ENCODE results near the gene R3HDM1.
A peak's percentile ranks its signal among the peaks of the same experiment; 100 is the strongest.
"Not testable (repeated sequence)": the region's sequence is repeated elsewhere in the genome, so short reads cannot be mapped to it uniquely, and the experiment has no call there.

The R3HDM1 gene

DNA sequence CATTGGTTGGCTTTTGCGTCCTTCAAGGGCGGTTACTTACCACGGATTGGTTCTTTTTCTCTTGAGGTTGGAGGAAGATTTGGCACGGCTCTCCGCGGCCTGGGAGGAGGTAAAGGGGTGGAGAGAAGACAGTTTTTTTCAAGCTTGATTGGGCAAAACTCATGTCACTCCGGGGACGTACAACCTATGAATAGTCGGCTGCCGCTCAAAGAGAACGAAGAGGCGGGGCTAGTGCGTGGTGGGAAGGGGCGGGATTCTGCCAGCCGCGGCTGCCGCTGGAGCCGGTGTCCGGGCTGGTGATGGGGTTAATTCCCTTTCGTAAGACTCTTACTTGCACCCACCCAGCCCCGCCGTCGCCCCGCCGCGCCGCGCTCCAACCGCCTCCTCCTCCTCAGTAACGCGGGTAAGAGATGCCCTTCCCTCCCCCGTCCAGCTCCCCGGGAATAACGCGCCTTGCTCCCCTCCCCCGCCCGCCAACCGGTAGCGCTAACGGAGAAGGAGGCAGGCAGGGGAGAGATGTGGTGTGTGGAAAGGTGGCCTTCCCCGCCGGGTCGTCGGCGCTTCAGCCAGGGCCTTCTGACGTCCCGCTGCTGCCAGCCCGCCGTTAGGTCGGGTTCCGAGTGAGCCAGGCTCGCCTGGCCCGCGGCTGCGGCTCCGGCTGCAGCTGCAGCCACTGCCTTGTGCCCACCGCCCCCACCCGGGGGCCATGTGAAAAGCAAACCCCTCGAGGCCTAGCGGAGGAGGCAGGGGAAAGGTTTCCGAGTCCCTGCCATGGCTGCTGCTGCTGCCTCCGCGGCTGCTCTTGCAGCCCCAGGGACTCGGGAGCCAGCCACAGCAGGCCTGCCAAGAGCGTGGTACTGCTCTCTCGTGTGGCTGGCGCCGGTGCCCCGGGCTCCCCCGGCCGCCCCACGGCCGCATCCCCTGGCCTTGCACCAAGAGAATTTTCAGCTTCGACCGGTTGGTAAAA lies at the start of gene R3HDM1:
TSS of gene R3HDM1 (plus strand) at position 254 of the 967 bp plus-strand sequence. CDS start 73,362 bp downstream, outside the sequence.
- intact Hi-C loops (cut with DNase I) = loop anchor here (2.0 to 5.0 kb wide), 2 partner anchors 479 to 613 kb away; partner anchors contain the start of genes CCNT2 and RAB3GAP1
- peak; percentile 92 to 99 (median 96) for DNase-seq

DNA sequence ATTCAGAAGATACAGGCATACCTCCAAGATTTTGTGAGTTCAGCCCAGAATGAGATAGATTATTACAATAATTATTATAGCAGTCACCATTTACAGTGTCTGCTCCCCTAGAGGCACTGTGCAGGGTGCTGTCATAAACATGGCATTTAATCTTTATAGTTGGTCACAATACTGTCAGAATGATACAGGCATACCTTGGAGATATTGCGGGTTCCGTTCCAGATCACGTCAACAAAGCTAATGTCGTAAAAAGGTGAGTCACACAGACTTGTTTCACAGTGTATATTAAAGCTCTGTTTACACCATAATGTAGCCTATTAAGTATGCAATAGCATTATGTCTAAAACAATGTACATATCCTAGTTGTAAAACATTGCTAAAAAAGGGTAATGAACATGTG lies 45.8 kb upstream of the R3HDM1 start:
- intact Hi-C loops (cut with DNase I) = no loop called here
- no peak for DNase-seq

DNA sequence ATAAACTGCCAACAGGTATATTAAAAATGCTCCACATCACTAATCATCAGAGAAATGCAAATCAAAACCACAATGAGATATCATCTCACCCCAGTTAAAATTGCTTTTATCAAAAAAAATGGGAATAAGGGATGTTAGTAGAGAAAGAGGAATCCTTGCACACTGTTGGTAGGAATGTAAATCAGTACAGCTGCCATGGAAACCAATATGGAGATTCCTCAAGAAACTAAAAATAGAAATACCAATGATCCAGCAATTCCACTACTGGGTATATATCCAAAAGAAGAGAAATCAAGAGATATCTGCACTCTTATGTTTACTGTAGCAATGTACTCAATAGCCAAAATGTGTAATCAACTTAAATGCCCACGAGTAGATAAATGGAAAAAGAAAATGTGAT lies 40.9 kb upstream of the R3HDM1 start:
- DNase-seq = no peak
- intact Hi-C loops (cut with DNase I) = no loop called here

DNA sequence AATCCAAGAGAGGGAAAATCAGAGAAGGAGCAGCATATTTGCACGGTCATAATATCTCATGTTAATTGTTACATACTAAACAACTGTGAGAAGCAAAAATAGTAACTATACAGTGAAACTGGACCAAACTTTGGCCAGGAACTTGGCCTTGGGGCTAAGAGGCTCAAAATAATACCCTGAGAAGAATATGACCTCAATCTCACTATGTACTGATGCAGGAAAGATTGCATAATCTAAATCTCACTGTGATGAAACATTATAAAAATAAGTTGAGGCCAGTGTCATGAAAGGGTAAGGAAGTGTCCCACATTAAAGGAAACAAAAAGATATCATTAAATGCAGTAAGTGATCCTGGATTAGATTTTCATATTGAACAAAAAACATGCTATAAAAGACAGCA lies 36.8 kb upstream of the R3HDM1 start:
- no peak for DNase-seq
- intact Hi-C loops (cut with DNase I) = no loop called here

DNA sequence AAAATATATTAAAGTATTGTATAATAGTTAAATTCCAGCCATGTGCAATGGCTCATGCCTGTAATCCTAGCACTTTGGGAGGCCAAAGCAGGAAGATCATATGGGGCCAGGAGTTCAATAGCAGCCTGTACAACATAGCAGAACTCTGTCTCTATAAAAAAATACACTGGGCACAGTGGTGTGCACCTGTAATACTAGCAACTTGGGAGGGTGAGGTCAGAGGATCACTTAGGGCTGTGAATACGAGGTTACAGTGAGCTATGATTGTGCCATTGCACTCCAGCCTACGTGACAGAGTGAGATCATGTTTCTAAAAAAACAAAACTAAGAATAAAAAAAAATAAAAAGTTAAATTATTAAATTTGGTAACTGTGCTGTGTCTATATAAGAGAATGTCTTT lies 36.4 kb upstream of the R3HDM1 start:
- DNase-seq = no peak
- intact Hi-C loops (cut with DNase I) = no loop called here

DNA sequence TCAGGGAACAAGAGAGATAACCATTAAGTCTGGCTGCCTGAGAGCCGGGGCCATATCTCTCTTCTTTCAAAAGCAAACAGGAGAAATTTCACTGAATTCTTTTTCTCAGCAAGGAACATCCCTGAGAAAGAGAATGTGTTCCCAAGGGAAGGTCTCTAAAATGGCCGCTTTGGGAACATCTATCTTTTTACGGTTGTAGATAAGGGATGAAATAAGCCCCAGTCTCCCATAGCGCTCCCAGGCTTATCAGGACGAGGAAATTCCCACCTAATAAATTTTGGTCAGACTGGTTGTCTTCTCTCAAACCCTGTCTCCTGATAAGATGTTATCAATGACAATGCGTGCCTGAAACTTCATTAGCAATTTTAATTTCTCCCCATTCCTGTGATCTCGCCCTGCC lies 32.7 kb upstream of the R3HDM1 start:
- intact Hi-C loops (cut with DNase I) = not testable (repeated sequence)

DNA sequence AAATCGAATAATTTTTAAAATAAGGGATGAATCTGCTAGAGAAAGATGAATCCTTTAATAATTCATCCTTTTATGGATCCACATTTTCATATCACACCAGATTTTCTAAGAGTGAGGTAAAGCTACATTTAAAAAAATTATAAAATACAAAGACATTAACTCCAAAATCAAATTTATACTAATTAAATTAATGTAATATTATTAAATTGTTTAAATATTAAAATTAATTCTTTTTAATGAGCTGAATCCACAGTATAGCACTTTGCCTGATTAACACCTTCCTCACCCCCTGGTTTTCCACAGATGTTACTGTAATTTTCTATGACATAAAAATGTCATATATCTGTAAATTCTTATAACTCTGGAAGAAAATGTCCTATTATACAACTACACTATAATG lies 26.5 kb upstream of the R3HDM1 start:
- intact Hi-C loops (cut with DNase I) = no loop called here
- no peak for DNase-seq

More for the DNA sequence above, 32.7 kb upstream of the R3HDM1 start:
- DNase-seq = not testable (repeated sequence)

DNA sequence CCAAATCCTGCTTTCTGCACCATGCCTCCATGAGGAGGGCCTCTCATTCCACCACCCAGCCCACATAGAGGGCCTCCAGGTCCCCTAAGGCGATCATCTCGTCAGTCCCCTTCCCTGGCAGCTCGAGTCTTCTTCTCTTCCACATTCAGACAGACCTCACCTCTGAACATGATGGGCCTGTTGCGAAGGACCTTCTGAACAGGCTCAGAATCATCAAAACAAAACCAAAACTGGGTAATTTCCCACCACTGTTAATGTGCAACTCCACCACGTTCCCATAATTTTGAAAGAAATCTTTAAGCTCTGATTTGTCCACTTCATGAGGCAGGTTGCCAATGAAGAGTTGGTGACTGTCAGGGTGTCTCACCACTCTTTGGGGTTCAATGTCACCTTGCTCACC lies 20.7 kb upstream of the R3HDM1 start:
- DNase-seq = no peak
- intact Hi-C loops (cut with DNase I) = no loop called here

DNA sequence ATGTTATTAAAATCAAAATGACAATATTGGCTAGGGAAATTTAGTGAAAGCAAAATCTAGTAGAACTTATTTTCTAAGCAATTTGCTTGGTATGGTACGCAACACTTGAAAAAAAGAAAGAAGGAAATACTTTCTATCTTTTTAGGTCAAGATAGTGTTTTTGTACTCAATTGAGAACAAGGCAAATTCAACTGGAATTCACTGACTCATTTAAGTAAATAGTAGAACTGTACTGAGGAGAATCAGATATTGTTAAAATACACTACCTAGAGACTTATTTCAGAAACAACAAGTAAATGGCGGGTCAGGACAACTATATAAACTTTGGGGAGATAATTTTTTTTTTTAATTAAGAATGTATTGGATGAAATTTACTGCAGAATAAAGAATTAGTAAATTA lies 19.2 kb upstream of the R3HDM1 start:
- DNase-seq = no peak

DNA sequence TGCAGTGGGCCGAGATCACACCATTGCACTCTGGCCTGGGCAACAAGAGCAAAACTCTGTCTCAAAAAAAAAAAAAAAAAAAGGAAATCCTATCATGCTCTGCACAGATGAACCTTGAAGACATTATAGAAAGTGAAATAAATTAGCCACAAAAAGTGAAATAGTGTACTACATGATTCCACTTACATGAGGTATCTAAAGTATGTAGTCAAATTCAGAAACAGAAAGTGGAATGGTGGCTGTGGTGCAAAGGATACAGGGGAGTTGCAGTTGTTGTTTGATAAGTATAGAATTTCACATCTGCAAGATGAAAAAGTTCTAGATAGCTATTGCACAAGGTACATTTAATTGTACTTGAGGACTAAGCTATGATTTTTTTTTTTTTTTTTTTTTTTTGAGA lies 5.5 kb upstream of the R3HDM1 start:
- no peak for DNase-seq
- intact Hi-C loops (cut with DNase I) = no loop called here

More for the DNA sequence above, 19.2 kb upstream of the R3HDM1 start:
- intact Hi-C loops (cut with DNase I) = no loop called here

DNA sequence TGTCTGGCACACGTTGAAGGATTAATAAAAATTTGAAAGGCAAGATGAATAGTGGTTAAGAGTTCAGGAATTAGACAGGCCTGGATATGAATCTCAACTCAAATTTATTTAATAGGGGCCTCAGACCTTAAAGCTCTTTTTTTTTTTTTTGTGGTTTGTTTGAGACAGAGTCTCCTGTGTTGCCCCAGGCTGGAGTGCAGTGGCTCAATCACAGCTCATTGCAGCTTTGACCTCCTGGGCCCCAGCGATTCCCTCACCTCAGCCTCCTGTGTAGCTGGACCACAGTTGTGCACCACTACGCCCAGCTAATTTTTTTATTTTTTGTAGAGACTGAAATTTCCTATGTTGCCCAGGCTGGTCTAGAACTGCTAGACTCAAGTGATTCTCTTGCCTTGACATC lies 3.3 kb upstream of the R3HDM1 start:
- no peak for DNase-seq
- intact Hi-C loops (cut with DNase I) = no loop called here

DNA sequence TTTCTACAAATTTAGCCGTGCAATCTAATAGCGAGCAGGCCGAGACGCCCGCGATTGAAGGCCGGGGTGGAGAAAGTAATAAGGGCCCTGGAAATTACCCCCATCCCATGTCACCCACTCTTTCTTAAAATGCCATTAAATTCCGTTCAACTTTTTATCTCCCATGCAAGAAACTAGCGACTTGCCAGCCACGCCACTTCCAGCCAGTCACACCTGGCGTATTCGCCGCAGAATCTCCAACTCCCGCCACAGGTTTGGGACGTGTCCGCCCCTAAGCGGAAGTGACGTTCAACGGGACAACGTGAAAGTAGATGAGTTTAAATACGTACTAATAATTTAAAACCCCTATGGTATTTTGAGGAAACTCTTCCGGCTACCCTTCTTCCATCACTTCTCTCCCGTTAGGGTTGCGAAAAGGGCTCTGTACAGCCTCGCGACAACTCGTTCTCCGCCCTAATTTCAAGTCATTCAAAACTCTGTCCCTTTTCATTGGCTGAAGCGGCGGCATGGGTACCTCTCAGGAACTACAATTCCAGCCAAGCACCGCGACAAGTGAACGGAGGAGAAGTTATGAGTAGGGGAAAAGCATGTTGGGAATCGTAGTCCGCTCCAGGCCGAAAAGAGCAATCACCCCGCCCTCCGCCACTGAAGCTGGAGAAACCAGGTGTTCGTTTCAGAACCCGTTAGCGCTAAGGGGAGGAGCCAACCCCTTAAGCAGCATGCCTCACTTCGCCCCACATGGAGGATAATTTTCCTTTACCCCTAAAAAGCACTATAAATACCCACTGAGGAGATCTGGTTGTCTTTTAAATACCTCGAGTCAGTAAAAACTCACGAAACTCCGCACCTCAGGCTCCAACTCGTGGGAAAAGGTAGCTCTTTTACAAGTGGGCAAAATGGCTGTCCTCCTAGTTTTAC lies 712 bp upstream of the R3HDM1 start, which contains the start of gene ZRANB3:
TSS of gene ZRANB3 (minus strand) at position 906 of the 918 bp plus-strand sequence.
- peak; percentile 84 to 99 (median 92) for DNase-seq
- intact Hi-C loops (cut with DNase I) = loop anchor here (2.0 to 5.0 kb wide), 2 partner anchors 478 to 612 kb away; partner anchors contain the start of genes CCNT2 and RAB3GAP1

DNA sequence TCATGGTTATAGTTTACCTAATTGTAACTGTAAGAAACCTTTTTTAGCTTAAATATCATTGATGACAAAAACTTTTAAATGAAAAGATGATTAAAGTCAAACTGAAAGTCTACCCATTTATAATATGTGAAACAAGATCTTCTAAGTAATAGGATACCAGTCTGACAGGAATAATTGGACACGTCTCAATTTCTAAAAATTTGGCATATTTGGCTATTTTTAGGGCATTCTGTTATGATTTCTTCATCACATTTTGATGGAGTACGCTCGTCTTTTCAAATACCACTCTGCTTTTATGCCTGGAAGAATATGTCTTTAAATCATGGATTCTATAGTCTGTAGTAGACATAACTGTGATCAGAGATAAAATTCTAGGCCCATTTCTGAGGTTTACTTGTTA lies 1.3 kb downstream of the R3HDM1 start:
- intact Hi-C loops (cut with DNase I) = loop anchor here (5.0 kb wide), 1 partner anchor 480 kb away; the partner anchor contains the start of gene RAB3GAP1
- no peak for DNase-seq

DNA sequence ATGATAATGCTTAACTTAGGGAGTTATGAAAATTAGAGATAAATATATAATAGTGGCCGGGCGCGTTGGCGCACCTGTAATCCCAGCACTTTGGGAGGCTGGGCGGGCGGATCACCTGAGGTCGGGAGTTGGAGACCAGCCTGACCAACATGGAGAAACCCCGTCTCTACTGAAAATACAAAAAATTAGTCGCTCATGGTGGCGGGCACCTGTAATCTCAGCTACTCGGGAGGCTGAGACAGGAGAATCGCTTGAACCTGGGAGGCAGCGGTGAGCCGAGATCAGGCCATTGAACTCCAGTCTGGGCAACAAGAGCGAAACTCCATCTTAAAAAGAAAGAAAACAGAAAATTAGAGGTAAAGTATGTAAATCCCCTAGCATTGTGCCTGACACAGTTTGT lies 2.3 kb downstream of the R3HDM1 start:
- intact Hi-C loops (cut with DNase I) = loop anchor here (5.0 kb wide), 1 partner anchor 481 kb away; the partner anchor contains the start of gene RAB3GAP1
- DNase-seq = not testable (repeated sequence)

DNA sequence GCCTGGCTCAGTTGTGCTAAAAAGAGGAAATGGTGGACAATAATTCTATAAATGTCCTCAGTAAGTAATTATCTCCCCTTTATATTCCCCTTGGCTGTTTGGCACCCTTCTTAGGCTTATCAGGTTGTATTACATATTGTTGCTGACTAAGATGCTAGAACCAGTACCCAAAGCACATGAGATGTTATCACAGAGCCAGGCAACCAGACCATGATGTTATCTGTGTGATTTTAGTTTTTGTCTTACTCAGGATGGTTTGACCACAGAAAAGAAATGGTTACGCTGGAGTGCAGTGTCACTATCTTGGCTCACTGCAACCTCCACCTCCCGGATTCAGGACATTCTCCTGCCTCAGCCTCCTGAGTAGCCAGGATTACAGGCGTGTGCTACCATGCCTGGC lies 15.2 kb downstream of the R3HDM1 start:
- intact Hi-C loops (cut with DNase I) = no loop called here
- no peak for DNase-seq

DNA sequence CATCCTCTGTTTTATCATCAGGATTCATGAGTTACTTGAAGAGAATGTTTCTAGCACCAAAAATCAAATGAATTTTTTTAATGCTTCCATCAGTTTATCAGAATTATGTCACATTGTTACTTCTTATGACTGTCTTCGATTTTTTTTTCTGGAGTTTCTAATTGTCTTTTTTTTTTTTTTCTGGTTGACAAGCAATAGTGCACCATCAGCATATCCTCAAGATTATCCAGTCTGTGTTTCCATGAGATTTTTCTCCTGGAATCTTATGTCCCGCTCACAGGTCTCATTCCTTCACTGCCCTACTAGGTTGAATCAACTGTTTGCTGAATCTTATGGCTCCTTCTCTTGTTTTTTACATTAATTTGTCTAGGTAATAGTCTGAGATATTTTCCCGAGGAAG lies 16.0 kb downstream of the R3HDM1 start:
- intact Hi-C loops (cut with DNase I) = no loop called here
- DNase-seq = no peak

DNA sequence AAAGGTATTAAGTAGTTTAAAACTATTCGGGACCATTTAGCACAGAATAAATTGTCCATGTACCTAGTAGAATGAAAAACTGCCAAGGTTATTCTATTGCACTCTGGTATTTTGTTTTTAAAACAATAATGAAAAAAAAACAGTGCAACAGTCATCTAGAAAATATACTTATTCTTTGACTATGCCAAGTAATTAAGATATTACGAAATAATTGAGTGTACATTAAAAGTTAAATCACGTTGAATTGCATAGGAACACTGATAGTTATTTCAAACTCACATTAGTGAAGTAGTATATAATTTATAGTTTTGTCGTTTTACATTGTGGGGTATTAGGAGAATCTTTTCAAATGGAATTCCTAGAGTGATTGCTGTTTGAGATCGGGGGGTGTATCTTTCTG lies 20.1 kb downstream of the R3HDM1 start:
- intact Hi-C loops (cut with DNase I) = no loop called here
- DNase-seq = no peak

DNA sequence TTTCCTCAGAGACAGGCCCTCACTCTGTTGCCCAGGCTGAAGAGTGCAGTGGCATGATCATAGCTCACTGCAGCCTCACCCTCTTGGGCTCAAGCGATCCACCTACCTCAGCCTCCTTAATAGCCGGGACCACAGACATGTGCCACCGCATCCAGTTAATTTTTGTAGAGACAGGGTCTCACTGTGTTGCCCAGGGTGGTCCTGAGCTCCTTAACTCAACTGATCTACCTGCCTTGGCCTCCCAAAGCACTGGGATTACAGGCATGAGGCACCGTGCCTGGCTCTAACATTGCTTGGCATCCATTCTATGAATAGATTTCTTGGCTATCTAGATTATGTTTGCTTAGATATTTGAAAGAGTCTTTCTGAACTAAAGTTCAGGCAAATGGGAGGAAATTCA lies 21.6 kb downstream of the R3HDM1 start:
- intact Hi-C loops (cut with DNase I) = no loop called here

DNA sequence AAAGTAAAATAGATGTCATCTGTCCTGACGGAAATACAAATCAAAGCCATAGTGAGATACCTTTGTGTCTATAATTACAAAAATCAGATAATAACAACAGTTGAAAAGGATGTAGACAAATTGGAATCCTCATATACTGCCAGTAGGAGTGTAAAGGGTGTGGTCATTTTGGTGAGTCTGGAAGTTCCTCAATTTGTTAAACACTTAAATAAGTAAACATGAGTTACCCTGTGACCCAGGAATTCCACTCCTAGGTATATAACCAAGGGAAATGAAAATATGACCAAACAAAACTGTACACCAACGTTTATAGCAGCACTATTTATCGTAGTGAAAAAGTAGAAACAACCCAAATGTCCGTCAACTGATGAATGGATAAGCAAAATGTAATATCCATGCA lies 24.0 kb downstream of the R3HDM1 start:
- intact Hi-C loops (cut with DNase I) = no loop called here
- no peak for DNase-seq

More for the DNA sequence above, 21.6 kb downstream of the R3HDM1 start:
- DNase-seq = peak in 1 of 10 donors; percentile 54

DNA sequence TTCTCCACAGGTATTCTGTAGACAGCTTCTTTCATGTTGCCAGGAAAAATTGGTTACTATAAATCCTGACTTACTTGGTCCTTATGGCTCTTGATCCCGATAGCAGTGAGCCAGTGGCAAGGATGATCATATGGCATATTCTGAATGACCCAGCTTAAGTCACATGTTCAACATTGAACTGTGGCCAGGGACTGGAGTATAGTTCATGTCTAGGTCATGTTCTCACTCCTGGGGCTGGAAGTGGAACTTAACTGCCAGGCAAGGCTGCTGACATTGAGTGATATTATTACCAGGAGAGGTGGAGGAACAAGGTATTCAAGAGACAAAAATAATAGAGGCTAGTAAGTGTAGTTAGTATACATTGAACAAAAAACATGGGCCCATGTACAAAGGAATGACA lies 26.2 kb downstream of the R3HDM1 start:
- intact Hi-C loops (cut with DNase I) = no loop called here
- DNase-seq = no peak

DNA sequence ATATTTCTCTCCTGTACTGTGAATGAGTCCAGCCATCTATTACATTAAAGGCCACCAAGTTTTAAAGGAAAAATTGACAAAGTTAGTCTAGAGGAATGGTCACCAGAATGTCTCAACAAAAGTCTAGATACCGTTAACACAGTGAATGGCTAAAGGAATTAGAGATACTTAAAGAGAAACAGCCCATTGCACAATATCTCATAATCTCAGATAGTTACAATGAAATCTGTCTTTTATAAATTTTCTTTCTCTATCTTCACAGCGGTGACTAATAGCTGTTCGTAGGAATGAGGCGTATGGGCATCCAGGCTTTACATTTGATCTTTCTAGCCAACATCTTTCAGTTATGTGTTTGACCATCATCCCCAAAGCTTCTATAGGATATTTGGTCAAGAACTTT lies 30.6 kb downstream of the R3HDM1 start:
- intact Hi-C loops (cut with DNase I) = no loop called here
- no peak for DNase-seq
